T1000 (cell line): ENCODE measurements around the gene CTBP1.
"Not testable (repeated sequence)": the region's sequence is repeated elsewhere in the genome, so short reads cannot be mapped to it uniquely, and the experiment has no call there.

Experiments used
- DNase-seq: peaks from one replicate; lab custom pipeline; 2025; ENCODE audit warnings: mixed read lengths; lab: John Stamatoyannopoulos, UW

Gene CTBP1

DNA sequence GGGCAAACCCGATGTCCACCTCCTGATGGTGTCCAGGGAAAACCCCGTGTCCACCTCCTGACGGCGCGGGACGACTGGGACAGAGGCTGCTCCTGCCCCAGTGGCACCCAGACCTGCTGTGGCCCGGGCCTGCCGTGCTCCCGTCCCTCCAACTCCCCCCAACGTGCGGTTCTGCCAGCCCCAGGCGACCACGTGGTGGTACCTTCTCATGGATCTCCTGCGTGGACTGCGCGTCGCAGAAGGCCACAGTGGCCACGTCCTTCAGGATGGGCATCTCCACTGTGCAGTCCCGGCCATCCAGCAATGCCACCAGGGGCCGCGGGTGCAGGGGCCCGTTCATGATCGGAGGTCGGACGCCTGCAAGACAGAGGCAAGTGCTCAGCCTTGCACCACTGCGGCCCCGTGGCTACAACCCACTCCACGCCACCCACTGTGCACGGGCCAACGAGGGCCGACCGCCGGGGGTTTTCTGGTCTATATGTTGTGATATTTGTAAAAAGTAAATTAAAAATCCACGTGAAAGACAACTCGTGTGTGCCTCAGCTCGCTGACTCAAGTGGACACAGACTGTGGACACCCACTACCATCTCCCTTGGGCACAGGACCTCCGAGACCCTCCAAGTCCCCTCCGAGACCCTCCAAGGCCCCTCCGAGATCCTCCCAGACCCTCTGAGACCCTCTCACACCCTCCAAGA lies 10.8 kb downstream of the CTBP1 start:
- no peak for DNase-seq

GRCh38 chr4:1237261-1237660 lies 11.7 kb downstream of the CTBP1 start:
- DNase-seq, result not testable (repeated sequence)

DNA sequence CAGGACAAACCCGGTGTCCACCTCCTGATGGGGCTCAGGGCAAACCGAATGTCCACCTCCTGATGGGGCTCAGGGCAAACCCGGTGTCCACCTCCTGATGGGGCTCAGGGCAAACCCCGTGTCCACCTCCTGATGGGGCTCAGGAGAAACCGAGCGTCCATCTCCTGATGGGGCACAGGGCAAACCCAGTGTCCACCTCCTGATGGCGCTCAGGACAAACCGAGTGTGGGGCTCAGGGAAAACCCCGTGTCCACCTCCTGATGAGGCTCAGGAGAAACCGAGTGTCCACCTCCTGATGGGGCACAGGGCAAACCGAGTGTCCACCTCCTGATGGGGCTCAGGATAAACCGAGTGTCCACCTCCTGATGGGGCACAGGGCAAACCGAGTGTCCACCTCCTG lies 12.1 kb downstream of the CTBP1 start:
- DNase-seq, result not testable (repeated sequence)

GRCh38 chr4:1236103-1236641 lies 12.8 kb downstream of the CTBP1 start:
- DNase-seq, result no peak

DNA sequence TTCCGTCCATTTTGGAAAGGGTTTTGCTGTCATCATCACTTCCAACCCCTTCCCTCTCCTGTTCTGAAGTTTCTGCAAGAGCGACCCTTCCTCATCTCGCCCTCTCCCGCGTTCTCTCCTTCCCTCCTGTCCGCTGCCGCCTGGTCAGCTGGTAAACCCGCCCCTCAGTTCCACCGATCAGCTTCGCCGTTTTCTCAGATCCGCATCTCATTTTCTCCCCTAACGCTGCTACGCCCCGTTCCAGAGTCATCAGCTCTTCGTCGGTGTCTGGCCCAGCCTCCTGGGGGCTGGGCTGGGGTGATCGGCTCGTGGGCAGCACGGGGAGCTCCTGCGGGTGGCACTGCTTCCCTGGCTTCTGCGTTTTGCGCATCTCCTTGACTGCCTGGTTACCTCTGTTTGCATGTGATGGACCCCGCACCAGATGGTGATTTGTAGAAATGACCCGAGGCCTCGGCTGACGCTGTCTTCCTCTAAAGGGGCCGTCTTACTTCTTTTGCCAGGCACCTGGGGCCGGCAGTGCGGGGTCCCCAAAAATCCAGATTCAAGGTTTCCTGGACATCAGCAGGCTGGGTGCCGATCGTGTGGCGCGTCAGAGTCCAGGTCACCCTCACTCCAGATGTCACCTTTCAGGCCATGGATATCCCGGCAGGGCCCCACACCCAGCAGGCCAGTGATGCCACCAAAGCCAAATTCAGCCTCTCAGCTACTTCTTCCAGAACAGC lies 13.4 kb downstream of the CTBP1 start:
- DNase-seq, result no peak

- no peak for DNase-seq
These were observed 14.1 kb downstream of the CTBP1 start for GRCh38 chr4:1234811-1235292.

GRCh38 chr4:1234309-1234695 lies 14.6 kb downstream of the CTBP1 start:
- no peak for DNase-seq

DNA sequence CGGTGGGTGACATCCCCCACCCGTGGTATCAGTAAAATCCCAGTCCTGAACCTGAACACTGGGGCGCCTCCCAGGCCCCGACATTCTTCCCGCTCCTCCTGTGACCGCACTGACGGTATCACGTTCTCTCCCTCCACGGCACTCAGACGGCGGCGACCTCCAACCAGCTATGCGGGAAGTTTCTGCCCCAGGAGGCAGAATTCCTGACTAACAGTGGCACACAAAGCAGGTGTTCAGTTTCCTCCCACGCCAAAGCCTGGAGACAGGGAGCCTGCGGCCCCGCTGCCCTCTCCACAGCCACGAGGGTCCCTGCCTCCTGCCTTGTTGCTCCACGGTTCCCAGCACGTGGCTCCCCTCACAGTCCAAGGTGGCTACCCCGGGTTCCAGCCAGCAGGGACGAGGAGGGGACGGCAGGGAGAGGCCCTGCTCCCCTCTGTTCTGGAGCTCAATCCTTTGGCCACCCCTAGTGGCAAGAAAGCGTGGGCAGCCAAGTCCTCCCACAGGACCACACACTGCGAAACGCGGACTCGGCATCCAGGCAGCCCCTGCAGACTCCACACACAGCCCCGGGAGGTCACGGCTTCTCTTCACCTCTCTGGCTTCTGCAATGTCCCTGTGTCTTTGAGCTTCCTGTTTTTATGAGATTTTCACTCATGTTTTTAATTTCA lies 15.2 kb downstream of the CTBP1 start:
- no peak for DNase-seq

- no peak for DNase-seq
These were observed 16.0 kb downstream of the CTBP1 start for GRCh38 chr4:1232661-1233621.

- DNase-seq, result no peak
These were observed 17.1 kb downstream of the CTBP1 start for GRCh38 chr4:1231637-1232360.

DNA sequence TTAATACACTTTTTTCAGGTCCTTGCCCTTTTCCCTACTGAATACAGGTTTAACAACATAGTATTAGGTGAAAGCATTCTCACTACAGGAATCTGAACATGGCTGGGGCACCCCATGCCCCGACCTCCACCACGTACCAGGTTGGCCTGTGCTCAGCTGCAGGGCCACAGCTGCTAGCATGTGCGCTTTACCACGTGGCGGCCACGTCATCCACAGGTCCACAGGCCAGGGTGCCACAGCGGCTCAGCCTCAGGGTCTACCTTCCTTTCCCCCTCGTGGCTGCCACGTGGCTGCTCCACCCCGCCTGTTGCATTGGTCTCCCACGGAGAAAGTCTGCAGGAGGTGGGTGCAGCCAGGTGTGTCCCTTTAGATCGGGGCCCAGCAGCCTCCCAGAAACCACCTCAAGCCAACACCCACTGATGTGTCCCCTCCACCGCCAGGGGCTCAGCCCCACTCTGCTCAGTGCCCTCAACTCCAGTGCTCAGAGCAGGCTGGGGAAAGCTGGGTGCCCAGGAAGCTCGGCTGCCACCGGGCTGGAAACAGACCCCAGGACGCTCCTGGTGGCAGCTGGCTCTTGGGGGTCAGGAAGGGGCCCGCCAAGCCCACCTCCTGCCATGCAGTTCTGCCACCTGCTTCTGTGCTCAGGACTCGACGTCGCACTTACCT lies 17.8 kb downstream of the CTBP1 start:
- DNase-seq, result no peak

DNA sequence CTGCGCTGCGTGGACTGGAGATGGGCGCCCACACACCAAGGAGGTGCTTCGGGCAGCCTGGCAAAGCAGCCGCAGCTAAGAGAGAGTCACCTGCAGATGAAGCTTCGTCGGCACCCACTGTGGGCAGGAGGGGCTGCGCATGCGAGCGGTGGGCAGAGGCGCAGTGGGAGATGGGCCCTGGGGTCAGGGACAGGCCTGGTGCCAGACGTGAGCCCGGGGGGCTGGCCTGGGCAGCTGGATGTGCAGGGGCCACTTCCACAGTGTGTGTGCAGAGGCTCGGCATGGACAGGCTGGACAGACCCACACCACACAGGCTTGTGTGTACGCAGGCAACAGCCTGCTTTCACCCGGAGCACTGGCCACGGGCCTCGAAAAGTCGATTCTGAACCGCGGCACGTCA lies 18.6 kb downstream of the CTBP1 start:
- no peak for DNase-seq

GRCh38 chr4:1229117-1229849 lies 19.6 kb downstream of the CTBP1 start:
- no peak for DNase-seq

- DNase-seq, result no peak
These were observed 21.1 kb downstream of the CTBP1 start for GRCh38 chr4:1227816-1228215.

GRCh38 chr4:1226598-1226997 lies 22.3 kb downstream of the CTBP1 start:
- no peak for DNase-seq

DNA sequence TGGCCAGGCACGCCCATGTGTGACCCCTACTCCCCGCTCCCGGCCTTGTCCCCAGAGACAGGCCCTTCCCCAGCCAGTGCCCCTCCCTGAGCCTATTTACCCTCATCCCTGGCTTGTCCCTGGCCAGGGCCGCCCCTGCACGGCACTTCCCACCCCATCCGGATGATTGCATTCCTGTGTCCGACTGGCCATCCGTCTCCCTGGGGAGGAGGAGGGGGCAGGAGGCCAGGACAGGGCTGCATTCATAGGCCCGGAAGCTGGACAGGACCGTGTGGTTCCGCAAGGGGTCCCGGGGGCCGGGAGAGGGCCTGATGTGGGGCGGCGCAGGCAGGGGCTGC lies 22.8 kb downstream of the CTBP1 start:
- DNase-seq, result no peak

DNA sequence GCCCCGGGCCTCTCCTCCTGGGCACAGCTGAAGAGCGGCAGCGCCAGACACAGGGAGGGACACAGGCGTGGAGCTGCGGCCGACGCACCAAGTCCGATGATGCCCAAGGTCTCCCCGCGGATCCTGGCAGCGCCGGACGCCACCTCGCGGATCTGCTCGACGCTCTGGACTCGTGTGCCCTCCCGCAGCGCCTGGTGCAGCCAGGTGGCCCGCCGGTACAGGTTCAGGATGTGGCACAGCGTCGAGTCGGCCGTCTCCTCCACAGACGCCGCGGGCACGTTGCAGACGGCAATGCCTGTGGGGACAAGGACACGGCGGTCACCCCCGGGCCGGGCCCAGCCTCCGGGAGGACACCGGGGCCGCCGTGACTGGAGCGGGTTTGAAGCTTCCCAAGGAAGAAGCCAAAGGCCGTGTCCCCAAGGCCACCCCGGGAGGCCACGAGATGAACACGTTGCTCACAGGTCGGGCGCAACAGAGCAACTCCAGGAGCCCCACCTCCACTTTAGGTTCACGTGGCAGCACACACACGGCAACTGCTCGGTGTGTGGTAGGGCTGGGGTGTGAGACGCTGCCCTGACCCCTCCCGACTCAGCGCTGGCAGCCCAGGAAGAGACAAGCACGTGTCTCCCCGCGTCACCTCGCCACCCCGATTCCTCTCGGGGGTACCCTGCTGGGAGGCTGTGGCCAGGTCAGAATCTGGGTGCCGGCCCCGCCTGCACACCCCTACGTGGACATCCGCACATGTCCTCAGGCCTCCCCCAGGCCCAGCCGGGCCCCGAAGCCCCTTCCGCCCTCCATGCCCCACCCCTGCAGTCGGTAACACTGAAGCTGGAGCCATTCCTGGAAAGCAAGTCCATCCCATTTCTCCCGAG lies 23.4 kb downstream of the CTBP1 start:
- no peak for DNase-seq
